HG03575 (cell line): ENCODE results near the gene CEMIP.

ENCODE experiments used
- ATAC-seq: cut with Tn5 transposase; IDR thresholded peaks from one replicate; pipeline ENCODE4 v1.9.1; 2021; ENCODE audit not compliant: unreplicated experiment, insufficient number of reproducible peaks, low FRiP score; ENCODE audit errors: extremely low read depth

The CEMIP gene

DNA sequence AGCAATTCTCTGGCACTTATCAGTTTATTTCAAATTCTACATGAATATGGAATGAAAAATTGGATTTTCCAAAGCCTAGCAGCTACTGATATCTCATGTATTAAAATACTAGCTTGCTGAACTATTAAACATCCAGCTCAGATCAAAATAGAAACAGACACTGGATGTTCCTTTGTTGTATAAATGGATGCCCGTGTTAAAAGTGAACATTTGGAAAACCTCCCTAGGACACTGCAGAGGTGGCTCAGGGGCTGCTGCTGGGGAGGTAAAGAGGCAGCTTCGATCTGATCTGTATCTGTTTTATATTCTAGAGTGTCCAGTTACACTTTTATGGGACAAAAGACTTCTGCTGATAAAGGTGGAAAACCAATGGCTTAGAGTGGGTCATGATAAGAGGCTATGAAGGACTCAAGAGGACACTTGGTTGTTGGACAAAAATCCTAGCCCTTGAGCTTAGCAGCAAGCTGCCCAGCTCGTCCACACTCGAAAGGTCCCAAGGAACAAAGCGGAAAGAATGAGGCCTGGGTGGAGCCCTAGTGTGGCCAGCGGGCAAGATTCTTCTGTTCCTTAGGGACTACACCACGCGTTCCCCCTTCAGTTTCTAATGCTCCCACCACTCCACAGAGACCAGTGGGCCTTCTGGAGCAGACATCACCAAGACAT, 200.5 kb downstream of the CEMIP start:
- no peak for ATAC-seq

- ATAC-seq, result no peak
Observed at GRCh38 chr15:80982205-80982604, 203.0 kb downstream of the CEMIP start.

- ATAC-seq, result no peak
Observed at GRCh38 chr15:80982839-80983238, 203.7 kb downstream of the CEMIP start.

DNA sequence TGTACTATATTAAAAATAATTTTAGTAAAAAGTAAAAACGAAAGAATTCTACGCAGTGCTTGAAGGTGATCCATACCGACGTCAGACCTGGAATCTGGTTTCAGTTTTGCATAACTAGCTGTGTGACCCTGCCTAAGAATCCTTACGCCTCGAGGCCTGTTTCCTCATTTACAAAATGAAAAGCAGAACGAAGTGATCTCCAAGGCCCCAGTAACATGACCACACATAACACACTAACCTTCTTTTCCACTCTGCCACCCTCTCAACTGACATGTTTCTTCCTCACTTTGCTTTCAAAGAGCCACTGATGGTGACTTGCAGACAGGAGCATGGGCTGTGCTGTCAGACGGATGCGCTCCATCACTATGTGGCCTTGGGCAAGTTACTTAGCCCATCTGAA, 205.7 kb downstream of the CEMIP start:
- ATAC-seq, result no peak

DNA sequence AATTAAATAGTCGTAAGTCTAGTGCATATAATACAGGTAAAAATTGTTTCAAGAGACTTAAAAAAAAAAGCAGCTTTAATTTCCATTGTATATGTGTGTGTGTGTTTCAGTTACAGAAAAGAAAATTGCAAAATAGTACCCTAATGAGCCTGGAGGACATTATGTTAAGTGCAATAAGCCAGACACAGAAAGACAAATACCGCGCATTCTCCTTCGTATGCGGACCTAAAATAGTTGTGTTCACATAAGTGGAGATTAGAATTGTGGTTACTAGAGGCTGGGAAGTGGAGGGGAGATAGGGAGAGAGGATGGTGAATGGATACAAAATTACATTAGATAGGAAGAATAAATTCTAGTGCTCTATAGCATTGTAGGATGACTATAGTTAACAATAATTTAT, 206.8 kb downstream of the CEMIP start:
- no peak for ATAC-seq

DNA sequence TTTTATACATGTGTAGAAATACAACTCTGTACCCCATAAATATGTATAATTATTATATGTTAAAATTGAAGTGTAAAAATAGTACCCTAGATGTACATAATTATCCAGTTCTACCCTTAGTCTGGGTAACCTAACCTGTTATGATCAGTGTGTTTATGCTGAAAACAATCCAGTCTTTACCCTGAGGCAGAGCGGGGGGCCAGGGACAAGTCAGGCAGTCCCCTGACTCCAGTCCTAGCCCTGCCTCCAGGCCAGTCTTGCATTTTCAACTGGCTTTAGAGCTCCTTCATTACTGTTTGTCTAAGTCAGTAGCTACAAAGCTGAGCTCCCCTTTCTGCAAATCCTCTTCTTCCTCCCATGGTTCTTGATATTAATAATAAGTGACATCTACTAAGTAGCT, 207.3 kb downstream of the CEMIP start:
- ATAC-seq, result no peak

GRCh38 chr15:80988148-80988796, 209.1 kb downstream of the CEMIP start:
- no peak for ATAC-seq

DNA sequence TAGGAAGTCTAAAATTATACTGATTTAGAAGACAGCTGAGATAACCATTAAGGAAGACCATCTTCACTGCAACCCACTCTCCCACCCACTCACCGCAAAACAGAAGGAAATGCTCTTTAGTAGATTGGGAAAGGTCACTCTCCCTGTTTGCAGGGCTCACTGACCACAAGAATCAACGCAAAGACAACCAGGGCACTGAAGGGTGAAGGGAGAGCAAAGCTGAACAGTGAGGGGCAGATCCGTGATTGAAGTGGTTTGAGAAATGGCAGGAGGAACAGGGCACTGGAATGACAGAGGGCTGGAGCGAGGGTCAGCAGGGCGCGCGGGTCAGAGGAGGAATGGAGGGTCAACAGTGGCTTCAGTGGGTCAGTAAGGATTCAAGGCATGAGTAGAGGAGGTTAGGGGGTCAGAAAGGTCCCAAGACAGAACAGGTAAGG, 209.9 kb downstream of the CEMIP start:
- ATAC-seq, result no peak

DNA sequence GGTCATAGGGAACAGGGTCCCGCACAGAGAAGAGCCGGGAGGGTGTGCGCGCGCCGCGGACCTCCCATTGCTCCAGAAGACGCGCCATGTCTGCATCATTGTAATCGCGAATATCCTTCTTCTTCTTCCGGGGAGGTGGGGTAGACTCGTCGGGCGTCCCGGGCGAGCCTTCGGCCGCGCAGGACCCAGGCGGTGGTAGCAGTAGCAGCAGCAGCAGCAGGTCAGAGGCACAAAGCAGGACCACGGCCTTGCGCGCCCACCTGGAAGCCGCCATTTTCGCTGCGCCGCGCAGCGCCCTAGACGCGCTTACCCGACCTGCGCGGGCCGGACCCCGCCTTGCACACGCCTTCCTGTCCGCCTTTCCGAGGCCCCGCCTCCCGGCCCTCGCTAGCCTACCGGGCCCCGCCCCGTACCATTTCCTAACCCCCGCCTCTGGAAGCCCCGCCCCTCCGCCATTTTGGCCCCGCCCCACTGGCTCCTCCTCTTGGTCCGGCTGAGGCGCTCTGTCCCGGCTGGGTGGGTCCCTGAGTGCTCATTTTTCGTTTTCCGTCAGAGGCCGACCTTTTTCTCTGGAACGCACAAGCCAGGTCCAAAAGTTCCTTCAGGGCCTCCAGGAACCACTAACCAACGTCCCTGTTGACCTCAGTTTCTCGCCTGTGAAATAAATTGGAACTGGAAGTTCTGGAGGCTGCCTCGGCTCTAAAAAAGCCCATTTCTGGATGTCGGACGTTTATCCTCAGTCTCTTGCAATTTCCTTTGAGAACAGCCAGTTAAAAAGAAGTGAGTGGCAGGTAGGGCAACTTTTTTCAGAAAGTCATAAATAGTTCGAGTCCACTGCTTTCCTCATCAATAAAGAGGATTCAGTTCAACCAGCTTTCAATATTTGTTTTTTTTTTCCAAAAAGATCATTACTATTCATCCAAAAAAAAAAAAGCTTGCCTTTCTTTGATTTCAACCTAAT, 210.6 kb downstream of the CEMIP start, which contains the start of gene MESD:
Gene MESD, minus strand, starts transcription at position 302 of the 961 bp plus-strand sequence. Its CDS starts 28 bp downstream, at position 274.
- peak; percentile 81 for ATAC-seq

DNA sequence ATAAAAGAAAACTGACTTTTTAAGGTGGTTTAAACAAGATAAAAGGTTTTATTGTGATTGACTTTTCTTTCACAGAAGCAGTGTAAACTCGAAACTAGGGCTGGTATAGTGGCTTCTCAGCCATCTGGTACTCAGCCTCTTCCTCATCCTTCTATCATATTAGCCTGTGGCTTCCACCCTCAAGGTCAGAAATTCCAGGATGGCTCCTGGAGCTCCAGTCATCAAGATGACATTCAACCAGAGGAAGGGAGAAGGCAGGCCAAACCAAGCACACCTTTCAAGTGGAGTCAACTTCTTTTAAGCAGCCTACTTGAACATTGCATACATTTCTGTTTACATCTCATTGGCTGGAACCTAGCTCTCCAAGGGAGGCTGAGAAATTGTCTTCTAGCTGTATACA, 211.8 kb downstream of the CEMIP start:
- ATAC-seq, result no peak

DNA sequence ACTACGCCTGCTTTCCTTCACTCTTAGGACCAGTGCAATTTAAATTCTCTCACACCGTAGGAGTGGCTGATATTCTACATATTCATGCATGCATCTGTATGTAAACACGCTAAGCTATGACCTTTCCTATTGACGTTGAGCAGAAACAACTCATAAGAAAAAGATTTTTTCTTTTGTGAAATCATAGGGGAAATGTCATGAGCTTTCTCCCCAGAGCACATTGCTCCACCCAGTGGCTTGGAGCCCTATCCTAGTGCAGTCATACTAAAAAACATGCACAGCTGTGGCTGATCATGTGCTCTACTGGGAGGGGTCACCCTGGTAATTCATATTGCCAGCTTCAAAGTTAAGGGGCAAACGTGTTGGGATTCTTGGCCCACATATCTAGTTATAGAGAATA, 212.3 kb downstream of the CEMIP start:
- no peak for ATAC-seq

- ATAC-seq, result no peak
Observed at GRCh38 chr15:80992006-80992405, 212.8 kb downstream of the CEMIP start.

DNA sequence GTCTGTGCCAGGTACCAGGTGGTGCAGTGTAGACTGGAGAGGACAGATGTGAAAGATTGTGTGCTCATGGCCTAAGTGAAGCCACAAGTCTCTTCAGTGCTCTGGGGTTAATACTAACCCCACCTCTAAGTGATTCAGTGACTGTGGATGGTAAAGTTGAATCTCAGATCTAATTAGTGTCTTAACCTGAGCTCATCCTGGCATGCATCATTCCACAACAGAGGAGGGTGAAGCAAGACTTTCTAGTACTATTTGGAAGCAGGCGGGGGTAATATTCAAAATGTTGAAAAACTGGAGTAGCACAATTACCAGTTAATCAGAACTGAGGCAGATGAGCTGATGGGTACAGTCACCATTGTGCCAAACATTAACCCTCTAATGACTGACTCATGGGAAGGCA, 213.3 kb downstream of the CEMIP start:
- ATAC-seq, result no peak

GRCh38 chr15:80996247-80996646, 217.1 kb downstream of the CEMIP start:
- ATAC-seq, result no peak

DNA sequence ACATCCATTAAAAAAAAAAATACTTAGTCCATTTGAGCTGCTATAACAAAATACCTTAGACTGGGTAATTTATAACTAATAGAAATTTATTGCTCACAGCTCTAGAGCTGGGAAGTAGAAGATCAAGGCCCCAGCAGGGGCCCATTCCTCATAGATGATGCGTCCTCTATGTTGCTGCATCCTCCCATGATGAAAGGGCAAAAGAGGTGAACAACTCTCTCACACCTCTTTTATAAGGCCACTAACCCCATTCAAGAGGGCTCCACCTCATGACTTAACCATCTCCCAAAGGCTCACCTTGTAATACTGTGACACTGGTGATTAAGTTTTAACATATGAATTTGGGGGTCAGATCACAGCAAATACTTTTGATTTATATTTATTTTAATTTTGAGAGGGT, 218.5 kb downstream of the CEMIP start:
- ATAC-seq, result no peak

DNA sequence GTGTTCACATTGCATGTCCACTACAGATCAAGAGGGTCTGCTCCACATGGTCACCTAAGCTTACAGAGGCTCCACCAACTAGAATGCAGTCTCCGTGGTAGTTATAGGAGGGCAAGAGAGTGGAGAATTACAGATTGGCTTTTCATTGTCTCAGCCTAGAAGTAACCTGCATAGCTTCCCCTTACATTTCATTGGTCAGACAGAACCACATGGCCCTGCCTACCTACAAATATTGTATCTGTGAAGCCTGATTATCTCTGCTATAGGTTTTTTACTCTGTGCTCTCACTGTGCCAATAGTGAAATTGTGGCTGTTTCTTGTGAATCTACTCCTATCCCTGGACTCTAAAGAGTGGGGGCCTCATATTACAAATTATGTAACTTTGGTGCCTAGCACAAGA, 219.1 kb downstream of the CEMIP start:
- no peak for ATAC-seq

- no peak for ATAC-seq
Observed at GRCh38 chr15:80999623-81000036, 220.5 kb downstream of the CEMIP start.

DNA sequence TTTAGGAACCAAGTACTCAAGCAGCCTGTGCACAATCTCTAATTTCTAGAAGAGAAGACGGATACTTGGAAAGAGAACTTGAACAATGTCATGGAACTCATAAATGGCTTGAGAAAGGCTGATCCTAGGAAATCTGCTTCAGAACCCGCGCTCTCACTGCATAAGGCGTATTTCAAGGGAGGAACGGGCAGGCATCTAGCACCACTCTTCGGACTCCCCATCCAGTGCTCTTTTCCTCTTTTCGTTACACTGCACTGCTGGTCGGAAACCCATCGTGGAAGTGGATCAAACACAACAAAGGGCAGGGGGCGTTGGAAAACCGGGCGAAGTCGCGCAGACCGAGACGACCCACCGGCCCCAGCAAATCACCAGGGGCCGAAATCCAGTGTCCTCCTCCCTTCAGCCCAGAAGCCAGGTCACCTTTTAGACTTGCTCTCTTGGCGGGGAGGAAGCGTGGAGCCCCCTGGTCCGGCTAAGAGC, 221.0 kb downstream of the CEMIP start:
- no peak for ATAC-seq

GRCh38 chr15:81000624-81001151, 221.5 kb downstream of the CEMIP start, which contains the start of gene TLNRD1:
TSS of gene TLNRD1 (plus strand) at chr15:81000923. CDS start at chr15:81002272, 1,349 bp downstream.
- ATAC-seq, result no peak
